Sciatic nerve (tissue), 2 donors: ENCODE data around the gene APBA1. TPM values are rescaled to one million over a fixed set of nuclear protein-coding genes. Genes with fewer than 3 reads are reported as not detected.

Experiments used
- ATAC-seq: fragments of 200-7000 bp; cut with Tn5 transposase; one replicate; pipeline ENCODE4 v1.9.1; 2020; ENCODE audit warnings: mild to moderate bottlenecking, moderate library complexity
- DNase-seq: peaks from one replicate; pipeline ENCODE4 v3.0.0-alpha.2; 2020; ENCODE audit warnings: low spot score
- intact Hi-C: fragments of 100-400 bp; cut with DNase I; formaldehyde crosslinking; loops from one replicate; pipeline ENCODE4 v1.14.2; 2022
- total RNA-seq: library from RNA; stranded (reverse); fragmentation: NEBNext Ultra II Directional; extraction: Animal tissue kit (Norgen Biotek cat#: 25700); gene quantifications from one replicate; pipeline ENCODE4 v1.2.1, GENCODE V29; 2021
- donor health status: DM: no; HTN: no; CAD: no.
- donor health status: DM: no; HTN: no; CAD: no.

Gene APBA1
- total RNA-seq, 1 donor from 2014 or later: 11.1 TPM

DNA sequence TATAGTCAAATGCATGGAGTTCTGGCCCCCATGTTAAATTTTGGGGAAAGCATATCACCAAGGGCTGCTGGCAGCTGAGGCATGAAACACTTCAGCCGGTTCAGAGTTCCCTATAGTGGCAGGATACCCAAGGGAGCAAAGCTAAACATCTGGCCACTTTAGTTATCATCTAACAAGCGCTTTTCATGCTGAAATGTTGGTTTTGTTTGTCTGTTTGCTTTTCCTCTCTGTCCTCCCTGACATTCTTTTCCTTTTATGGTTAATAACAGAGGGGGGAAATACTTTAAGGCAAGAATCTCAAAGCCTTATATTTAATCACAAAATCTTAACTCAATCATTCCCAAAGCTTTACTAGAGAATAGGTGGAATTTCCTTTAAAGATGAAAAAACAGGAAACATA lies 11.9 kb downstream of the APBA1 start:
- ATAC-seq: no peak
- intact Hi-C loops: no loop called here
- no peak for DNase-seq

DNA sequence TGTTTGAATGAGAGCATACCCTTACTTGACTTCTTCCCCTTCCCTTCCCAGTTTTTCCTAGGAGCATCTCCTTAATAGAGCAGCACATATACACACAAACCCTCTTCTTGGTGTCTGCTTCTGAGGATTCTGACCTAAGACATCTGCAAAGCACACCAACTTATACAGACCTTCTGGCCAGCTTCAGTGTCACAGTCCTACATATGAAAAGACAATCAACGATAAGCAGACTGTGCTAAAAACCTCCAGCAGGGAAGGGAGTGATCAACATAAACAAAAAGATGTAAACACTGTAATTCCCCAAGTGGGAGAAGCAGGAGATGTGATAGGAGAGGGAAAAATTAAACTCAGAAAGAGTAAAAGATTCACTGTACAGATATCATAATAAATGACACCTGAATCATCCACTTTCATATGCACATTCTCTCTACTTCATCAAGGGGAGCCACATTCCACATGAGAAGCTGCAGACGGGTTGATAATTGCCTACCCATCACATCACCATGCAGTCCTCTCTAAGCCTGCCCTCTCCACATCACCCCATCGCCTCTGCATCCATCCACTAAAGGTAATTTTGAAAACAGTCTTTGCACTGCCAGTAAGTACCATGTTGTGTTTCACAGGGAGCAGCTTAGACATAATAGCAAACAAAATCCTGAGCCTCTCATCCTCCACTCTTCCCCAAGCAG lies 13.0 kb downstream of the APBA1 start:
- intact Hi-C loops: no loop called here
- no peak for ATAC-seq
- DNase-seq: no peak

DNA sequence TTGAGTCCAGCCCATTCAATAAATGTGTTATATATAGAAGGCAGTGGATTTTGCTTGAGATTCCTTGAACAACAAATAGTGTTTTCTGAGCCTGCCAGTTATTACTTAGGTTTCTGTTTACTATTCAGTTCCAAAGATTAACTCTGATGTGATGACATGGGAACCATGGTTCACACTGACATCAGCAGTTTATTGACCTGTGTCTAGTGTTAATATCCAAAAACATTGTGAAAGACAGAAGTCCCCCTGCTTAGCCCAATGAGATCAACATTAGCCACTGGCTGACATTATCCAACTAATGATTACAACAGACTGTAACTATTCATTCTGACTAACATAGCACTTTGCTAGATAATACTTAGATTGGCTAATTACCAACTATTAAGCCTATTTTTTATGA lies 14.9 kb downstream of the APBA1 start:
- DNase-seq: no peak
- ATAC-seq: peak; percentile 64
- intact Hi-C loops: no loop called here

DNA sequence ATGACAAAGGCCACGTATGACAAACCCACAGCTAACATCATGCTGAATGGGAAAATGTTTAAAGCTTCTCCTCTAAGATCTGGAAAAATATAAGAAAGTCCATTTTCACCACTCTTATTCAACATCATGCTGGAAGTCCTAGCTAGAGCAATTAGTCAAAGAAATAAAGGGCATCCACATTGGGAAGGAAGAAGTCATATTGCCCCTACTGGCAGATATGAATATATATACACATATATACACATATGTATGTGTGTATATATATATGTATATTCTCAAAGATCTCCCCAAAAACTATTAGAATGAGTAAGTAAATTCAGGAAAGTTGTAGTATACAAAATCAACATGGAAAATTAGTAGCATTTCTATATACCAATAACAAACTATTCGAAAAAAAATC lies 17.1 kb downstream of the APBA1 start:
- DNase-seq (no peak), ATAC-seq (no peak)
- intact Hi-C loops: no loop called here

DNA sequence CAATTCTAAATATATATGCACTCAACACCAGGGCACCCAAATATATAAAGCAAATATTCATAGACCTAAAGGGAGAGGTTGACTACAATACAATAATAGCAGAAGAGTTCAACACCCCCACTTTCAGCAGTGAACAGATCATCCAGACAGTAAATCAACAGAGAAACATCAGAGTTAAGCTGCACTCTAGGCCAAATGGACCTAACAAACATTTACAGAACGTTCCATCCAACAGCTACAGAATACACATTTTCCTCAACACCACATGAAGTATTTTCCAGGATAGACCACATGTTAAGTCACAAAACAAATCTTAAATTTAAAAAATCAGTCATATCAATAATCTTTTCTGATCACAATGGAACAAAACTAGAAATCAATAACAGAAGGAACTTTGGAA lies 18.9 kb downstream of the APBA1 start:
- DNase-seq (no peak), ATAC-seq (no peak)
- intact Hi-C loops: no loop called here

DNA sequence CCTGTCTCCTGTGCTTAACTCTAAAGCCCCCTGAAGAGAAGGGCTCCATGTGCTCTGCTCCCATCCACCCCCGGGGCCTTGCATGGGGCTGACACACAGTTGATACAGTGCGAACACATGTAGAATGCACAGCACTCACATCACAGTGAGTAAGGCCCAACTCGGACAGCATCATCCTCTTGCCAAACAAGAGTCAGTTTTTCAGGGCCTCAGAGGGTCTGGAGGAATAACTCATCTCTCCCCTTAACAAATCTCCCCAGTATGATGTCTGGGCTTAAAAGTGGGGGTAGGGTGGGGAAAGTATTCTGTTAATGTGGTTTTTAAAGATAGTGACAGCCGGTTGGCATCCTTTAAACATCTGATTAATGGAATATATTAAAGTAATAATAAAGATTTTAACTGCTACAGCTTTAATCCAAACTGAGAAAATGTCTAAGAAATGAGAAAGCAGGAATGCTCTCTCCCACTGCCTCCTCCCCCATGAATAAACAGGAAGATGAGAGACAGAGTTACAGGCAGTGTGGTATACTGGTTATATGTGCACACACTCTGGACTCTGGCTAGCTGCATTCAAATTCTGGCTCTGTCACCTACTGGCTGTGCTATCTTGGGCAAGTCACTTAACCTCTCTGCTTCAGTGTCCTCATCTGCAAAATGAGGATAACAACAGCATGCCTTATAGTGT lies 22.5 kb downstream of the APBA1 start:
- DNase-seq (no peak), ATAC-seq (no peak)
- intact Hi-C loops: no loop called here

DNA sequence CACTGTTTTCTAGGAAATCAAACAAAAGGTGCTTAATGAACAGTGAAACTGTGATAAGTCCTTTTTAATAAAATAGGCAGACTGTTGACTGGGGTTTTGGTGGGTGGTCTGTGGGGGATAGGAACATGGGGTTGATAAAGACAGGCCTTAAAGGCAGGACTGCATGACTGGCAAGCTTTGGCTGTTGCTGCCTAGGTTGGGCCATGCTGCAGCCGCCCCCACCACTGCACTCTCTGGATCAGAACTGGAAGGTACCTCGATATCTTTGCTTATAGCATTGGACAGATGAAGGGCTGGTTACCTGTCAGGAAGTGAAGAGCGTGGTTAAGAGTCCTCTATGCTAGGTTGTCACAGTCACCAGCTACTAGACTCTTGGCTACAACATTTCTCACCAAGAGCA lies 24.4 kb downstream of the APBA1 start:
- intact Hi-C loops: no loop called here
- ATAC-seq (no peak), DNase-seq (no peak)

DNA sequence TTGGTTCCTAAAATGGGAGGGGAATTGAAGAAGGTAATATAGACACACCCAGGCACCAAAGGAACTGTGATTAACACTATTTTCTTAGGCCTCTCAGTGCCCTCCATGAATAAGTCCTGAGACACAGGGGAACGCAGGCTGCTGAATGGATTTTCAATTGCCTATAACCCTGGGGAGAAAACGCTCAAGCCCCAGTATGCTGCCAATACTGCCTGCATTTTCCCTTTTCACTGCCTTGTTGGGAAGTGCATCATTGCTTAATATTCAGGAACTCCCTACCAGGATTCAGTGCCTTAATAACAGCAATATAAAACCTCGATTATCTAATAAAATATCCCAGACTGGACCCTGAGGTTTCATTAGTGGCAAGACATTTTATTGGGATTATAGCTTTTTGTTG lies 25.4 kb downstream of the APBA1 start:
- intact Hi-C loops: no loop called here
- DNase-seq: no peak
- no peak for ATAC-seq

DNA sequence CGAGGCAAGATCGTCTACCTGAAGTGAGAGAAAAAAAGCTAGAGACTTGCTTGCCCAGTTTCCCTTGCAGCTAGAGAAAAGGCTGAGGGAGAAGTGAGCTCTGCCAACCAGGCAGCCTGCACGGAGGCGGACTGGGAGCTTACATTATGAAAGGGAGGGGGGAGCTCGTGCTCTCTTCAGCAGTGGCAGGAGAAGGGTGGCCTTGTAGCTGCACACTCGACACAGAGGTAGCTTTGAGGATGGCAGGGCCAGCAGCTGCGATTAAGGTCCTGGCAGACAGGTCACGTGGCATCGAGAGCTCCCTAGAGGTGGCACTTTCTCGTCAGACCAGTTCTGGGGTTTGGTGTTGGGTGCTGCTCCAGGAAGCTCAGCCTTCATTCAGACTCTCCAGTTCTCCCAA lies 26.7 kb downstream of the APBA1 start:
- ATAC-seq: no peak

DNA sequence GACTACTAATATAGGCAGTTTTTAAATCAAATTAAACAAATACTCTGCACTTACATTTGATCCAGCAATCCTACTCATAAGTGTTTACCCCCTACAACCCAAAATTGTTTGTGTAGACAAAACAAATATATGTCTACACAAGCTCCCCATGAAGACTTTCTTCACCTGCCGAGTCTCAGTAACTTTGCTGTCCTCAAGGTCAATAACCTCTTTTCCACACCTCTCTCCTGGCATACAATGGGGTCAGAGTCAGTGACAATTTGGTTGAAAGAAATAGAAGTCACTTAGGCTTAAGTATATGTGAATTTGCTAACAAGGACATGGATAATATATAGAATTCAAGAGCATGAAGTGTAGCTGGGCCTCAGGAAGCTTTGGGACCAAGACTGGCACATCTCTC lies 29.1 kb downstream of the APBA1 start:
- no peak for DNase-seq
- ATAC-seq: no peak
- intact Hi-C loops: no loop called here

More for the DNA sequence above, 26.7 kb downstream of the APBA1 start:
- DNase-seq: no peak
- intact Hi-C loops: no loop called here

DNA sequence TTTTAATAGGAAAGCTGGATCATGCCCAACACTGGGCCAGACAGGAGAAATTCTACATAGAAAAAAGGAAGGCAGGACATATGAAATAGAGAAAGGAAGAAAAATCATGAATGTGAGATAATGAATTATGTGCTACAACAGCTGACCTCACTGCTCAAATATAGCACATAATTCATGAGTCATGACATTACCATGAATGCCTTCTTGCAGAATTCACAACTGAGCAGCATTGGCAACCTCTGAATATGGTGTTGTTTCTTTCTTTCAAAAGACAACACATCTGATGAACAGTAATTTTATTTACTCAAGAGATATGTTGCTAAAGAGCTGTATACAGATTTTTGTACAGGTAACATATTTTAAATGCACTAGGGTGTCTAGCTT lies 34.4 kb downstream of the APBA1 start:
- DNase-seq: no peak

DNA sequence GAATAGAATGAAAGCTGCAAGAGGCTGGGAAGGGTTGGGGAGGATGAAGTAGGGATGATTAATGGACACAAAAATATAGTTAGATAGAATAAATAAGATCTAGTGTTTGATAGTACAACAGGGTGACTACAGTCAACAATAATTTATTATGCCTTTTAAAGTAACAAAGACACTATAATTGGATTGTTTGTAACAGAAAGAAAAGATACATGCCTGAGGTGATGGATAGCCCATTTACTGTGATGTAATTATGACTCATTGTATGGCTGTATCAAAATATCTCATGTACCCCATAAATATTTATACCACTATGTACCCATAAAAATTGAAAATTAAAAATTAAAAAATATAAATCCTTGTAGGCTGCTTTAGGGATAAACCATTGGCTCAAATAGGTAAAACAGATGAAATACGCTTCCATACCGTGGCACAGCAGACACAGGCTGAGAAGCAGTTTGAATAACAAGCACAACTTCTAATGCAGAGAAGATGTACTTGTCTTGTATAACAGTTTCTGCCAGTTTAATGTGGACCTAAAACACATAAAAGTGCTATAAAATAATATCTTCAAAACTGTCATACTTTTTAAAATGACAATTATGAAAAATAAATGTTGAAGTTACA lies 34.9 kb downstream of the APBA1 start:
- no peak for ATAC-seq
- intact Hi-C loops: no loop called here
- DNase-seq: no peak

More for the DNA sequence above, 34.4 kb downstream of the APBA1 start:
- intact Hi-C loops: no loop called here
- no peak for ATAC-seq

DNA sequence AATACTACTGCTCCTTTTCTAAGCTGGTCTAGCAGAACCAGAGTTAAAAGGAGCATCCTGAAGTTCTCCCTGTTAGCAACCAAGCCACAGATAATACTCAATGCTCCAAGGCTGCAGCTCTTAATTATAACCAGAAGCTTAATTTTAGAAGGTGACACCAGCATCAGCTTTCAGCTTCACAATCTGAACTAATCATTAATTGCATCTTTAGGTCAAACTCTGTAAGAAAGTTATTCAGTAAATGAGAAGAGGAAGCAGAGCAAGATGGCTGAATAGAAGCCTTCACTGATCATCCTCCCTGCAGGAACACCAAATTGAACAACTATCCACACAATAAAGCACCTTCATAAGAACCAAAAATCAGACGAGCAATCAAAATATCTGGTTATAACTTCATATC lies 38.5 kb downstream of the APBA1 start:
- ATAC-seq: no peak
- intact Hi-C loops: no loop called here

DNA sequence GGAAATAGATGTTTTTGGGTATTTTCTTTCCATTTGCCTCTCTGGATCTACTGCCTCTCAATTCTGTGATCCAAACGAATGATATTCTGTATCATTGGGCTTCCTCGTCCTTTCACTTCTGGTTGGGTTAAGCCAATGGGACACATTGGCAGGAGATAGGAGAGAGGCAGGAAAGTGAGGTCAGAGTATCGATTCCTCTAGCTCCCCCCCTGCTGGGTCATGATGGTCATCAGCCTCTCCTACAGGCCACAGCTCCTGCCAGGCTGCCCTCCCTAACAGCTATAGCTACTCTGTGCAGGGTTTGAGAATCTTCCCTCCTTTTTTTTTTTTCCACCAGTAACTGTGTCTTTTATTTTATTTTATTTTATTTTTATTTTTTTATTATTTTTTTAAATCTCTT lies 39.4 kb downstream of the APBA1 start:
- no peak for ATAC-seq
- no peak for DNase-seq
- intact Hi-C loops: no loop called here

More for the DNA sequence above, 38.5 kb downstream of the APBA1 start:
- DNase-seq: no peak

DNA sequence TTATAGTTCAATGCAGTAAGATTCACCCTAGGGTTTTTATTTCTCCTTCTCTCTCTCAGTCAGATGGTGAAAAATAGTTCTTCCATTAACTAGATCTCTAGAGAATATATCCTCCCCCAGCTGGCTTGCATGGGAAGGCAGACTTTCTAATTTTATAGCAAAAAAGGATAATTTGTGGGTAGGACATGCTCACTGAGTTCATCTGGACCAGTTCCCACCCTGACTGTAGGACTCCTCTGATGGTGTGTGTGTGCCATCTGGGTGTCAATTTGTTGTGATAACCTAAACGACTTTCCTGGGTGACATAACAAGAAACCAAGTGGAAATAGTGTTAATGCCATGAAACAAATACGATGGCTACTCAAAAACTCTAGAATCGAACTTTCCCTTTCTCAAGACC lies 44.9 kb downstream of the APBA1 start:
- DNase-seq: no peak
- intact Hi-C loops: no loop called here
- ATAC-seq: no peak

DNA sequence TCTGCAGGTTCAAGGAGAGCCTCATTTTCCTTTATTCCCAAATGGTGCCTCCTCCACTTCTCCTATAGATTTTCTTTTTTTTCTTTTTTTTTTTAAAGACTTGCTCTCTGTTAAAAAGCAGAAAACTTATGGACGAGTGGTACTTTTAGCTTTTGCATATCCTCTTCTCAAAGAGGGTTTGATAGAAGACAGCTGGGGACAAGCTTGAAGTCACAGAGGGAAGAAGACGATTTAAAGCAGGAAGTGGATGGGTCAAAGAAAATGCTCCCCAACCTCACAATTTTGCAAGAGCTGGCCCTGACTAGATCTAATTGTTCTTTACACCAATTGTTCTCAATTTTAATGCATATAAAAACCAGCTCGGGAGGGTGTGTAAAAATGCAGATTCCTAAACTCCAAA lies 48.9 kb downstream of the APBA1 start:
- no peak for ATAC-seq
- intact Hi-C loops: no loop called here
- no peak for DNase-seq

DNA sequence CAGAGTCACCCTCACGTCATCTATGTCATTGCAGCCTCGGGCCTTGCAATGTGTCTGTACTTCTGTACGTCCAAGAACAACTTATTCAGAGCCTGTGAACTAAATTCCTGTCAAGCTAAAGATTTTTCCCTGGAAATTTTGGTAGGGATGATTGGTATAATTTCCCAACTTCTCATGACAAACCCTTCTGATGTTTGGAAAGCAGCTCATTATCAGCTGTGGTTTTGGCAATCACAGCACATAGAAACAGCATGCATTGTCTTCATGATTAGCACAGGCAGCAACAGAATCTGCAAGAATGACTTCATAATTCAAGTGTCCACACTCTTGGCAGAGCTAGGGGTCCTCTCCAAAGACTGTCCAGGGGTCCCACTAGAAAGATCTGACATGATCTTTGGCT lies 49.5 kb downstream of the APBA1 start:
- intact Hi-C loops: no loop called here
- DNase-seq: no peak
- no peak for ATAC-seq

DNA sequence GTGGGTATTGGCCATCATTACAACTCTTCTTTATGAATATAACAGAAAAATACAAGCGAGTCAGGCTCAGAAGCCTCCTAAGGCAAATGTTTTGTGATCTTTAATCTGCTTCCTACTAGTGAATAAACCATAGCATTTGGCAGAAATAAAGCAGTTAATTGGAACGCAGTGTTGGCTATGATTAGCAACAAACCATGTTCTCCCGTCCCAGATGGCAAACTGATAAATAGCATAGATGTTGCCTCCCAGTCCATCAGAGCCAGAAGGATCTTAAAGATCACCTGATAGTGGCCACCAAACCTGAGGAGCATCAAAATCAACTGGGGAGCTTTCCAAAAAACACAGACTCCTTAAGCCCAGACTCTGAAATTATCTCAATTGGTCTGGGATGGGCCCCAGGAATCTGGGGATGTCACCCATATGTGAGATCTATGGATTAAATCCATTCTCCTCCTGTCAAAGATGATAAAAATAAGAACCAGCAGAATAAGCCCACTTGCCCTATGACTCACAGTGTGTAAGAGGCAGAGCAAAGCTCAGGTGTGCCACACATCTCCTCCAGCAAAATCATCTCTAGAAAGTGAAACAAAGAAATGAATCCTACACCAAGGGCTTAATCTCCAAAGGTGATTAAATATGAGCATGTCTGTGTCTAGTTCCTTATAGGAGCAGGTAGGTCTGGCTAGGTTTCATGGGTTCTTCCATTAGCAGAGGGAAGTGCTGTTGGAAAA lies 50.3 kb downstream of the APBA1 start:
- intact Hi-C loops: no loop called here
- DNase-seq (no peak), ATAC-seq (no peak)

DNA sequence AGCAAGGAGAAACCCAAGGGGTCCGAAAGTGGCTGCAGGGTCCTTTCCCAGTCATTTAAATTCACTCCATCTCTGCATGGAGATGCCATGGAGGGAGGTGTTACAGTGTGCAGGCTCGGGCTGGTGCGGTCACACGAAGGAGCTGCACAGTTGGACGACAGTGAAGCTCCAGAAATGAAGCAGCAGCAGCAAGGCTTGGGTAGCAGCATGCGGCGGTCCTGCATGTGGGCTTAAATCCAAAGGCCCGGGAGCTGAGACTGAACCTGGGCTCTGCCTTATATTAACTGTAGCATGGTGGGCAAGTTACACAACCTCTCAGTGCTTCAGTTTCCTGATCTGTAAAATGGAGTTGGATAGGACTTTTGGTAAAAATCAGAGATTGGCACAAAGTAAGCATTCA lies 51.4 kb downstream of the APBA1 start:
- ATAC-seq (no peak), DNase-seq (no peak)
- intact Hi-C loops: no loop called here

DNA sequence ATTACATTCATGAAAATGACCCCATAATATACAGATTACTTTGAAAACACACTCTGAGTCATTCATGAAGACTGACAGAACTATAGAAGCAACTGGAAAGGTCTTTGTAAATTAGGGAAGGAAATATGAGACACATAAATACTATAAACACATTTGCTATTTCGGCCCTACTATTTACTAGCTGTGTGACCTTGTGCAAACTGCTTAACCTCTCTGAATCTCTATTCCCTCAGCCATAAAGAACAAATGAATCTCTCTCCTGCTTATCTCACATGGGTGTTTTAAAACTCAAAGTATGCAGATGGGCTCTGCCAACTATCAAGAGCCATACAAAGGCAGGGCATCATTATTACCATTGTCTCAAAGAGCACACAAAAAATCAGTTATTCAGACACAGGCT lies 52.9 kb downstream of the APBA1 start:
- DNase-seq (no peak), ATAC-seq (no peak)
- intact Hi-C loops: no loop called here
